ENCODE results near the gene TBX18. TPM values are rescaled to one million over a fixed set of nuclear protein-coding genes. Genes with fewer than 3 reads are reported as not detected.

TBX18 gene
- total and polyA plus RNA-seq, 5 donors: 5.7 to 10.4 (median 9.1) TPM

- ATAC-seq (no peak), DNase-seq (no peak)
- intact Hi-C loops (cut with DNase I): no loop called here
- no peaks in the 10 kb centered on the region for H3K9me3 ChIP-seq (ENCODE audit: control insufficient read depth, low read length)
- H3K4me1 ChIP-seq (ENCODE audit: control insufficient read depth, insufficient read depth, low read length): no peaks in the 10 kb centered on the region
- H3K4me3 ChIP-seq (ENCODE audit: low read length): no peak overlapping the region
- no peaks in the 10 kb centered on the region for H3K27me3 ChIP-seq (ENCODE audit: control insufficient read depth, insufficient read depth)
- no peak overlapping the region for H3K27ac ChIP-seq (ENCODE audit: low read length)
- 58% methylated on average over 2 of the region's 2 CpGs for WGBS
Measured at GRCh38 chr6:84748376-84748775, 16.0 kb downstream of the TBX18 start.

- DNase-seq (no peak), ATAC-seq (peak in 1 of 2 donors; percentile 45)
- WGBS: 47% methylated on average over 4 of the region's 4 CpGs
- Histone ChIP-seq H3K4me1 (ENCODE audit: control insufficient read depth, insufficient read depth, low read length) (no peaks in the 10 kb centered on the region), H3K9me3 (ENCODE audit: control insufficient read depth, low read length) (no peaks in the 10 kb centered on the region), H3K27ac (ENCODE audit: low read length) (peak overlapping the region; percentile 52), H3K27me3 (ENCODE audit: control insufficient read depth, insufficient read depth) (no peaks in the 10 kb centered on the region), H3K4me3 (ENCODE audit: low read length) (no peak overlapping the region)
- intact Hi-C loops (cut with DNase I): no loop called here
Measured at GRCh38 chr6:84743616-84744015, 20.8 kb downstream of the TBX18 start.

GRCh38 chr6:84740385-84740784 is 24.0 kb downstream of the TBX18 start:
- DNase-seq: no peak
- Histone ChIP-seq H3K4me1 (ENCODE audit: control insufficient read depth, insufficient read depth, low read length) (no peaks in the 10 kb centered on the region), H3K9me3 (ENCODE audit: control insufficient read depth, low read length) (no peaks in the 10 kb centered on the region), H3K27ac (ENCODE audit: low read length) (no peak overlapping the region), H3K27me3 (ENCODE audit: control insufficient read depth, insufficient read depth) (no peaks in the 10 kb centered on the region), H3K4me3 (ENCODE audit: low read length) (no peak overlapping the region)
- intact Hi-C loops (cut with DNase I): no loop called here
- ATAC-seq: no peak
- 65% methylated on average over 1 of the region's 1 CpG for WGBS

DNA sequence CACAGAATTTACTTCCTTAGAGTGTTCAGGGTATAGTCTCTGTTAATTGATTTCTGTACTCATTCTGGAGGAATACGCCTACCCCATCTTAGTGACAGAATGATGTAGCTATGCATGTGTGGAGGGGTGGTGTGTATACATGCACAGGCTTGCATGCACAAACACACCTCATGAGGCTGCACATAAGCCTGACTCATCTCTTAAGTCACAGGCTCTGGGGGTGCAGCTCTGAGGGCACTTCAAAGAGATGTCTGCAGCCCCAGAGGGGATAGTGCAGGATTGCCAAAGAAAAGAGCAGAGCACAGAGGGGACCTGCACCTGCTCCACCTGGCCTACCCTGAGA is 24.6 kb downstream of the TBX18 start:
- Histone ChIP-seq H3K27ac (ENCODE audit: low read length) (no peak overlapping the region), H3K9me3 (ENCODE audit: control insufficient read depth, low read length) (no peaks in the 10 kb centered on the region), H3K4me3 (ENCODE audit: low read length) (no peak overlapping the region), H3K4me1 (ENCODE audit: control insufficient read depth, insufficient read depth, low read length) (no peaks in the 10 kb centered on the region), H3K27me3 (ENCODE audit: control insufficient read depth, insufficient read depth) (no peaks in the 10 kb centered on the region)
- ATAC-seq (no peak), DNase-seq (no peak)
- 86% methylated on average over 1 of the region's 1 CpG for WGBS
- intact Hi-C loops (cut with DNase I): no loop called here

DNA sequence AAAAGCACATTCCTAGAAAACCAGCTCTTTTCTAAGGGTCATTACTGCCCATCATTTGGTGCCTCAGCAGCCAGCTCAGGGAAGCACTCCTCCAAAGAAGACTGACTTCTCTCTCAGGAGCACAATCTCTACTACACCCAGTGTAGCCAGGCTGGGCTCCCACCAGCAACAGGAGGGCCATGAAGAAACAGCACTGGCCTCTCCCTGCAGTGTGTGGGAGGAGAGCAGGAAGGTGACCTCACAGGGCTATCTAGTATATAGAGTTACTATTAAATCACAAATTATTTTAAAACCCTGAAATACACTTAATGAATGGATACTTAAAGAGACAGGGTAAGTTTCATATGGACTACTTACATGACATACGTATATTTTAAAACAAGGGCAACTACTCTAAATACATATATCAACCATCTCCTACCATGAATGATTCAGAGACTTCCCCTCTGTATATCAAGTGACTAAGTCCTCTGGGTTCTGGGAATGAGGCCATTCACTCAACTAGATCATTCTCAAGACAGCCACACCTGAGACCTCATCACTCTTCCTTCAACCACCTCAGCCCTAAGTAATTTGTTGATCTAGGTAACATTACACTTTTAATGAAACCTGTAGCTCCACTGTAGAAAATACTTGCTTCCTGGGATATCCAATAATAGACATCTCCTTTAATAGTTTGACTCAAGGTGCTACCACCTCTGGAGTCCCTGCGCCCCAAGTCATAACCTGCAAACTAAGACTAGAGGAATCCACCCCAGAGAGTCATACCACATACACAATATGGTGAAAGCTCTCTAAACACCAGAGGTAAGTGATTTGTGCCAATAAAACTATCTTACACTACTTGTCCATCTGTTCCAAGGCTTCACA is 25.2 kb downstream of the TBX18 start:
- Histone ChIP-seq H3K27ac (ENCODE audit: low read length) (no peak overlapping the region), H3K27me3 (ENCODE audit: control insufficient read depth, insufficient read depth) (no peaks in the 10 kb centered on the region), H3K9me3 (ENCODE audit: control insufficient read depth, low read length) (no peaks in the 10 kb centered on the region), H3K4me1 (ENCODE audit: control insufficient read depth, insufficient read depth, low read length) (no peaks in the 10 kb centered on the region), H3K4me3 (ENCODE audit: low read length) (no peak overlapping the region)
- 91% methylated on average over 2 of the region's 2 CpGs for WGBS
- DNase-seq (no peak), ATAC-seq (no peak)
- intact Hi-C loops (cut with DNase I): no loop called here

DNA sequence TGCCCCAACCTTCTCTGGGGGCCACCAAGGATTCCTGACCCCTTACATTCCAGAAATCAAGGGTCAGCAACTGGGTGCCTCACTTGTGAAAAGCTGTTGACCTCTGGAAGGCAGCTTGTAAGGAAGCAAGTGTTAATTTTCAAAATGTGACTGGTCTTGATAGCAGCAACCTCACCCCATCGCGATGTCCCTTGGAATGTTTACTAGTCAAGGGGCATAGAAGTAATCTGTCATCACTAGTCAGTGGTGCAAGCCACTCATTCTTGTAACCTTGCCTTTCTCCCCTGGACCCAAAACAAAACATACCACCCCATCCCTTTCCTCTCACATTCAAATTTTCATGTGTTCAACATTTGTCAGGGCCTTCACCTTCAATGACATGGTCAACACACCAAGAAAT is 30.5 kb downstream of the TBX18 start:
- Histone ChIP-seq H3K4me1 (ENCODE audit: control insufficient read depth, insufficient read depth, low read length) (no peaks in the 10 kb centered on the region), H3K4me3 (ENCODE audit: low read length) (no peak overlapping the region), H3K27ac (ENCODE audit: low read length) (no peak overlapping the region), H3K9me3 (ENCODE audit: control insufficient read depth, low read length) (no peaks in the 10 kb centered on the region), H3K27me3 (ENCODE audit: control insufficient read depth, insufficient read depth) (no peaks in the 10 kb centered on the region)
- ATAC-seq: no peak
- DNase-seq: no peak
- 43% methylated on average over 2 of the region's 2 CpGs for WGBS
- intact Hi-C loops (cut with DNase I): no loop called here

GRCh38 chr6:84731901-84732300 is 32.5 kb downstream of the TBX18 start:
- no peak for DNase-seq
- Histone ChIP-seq H3K27me3 (ENCODE audit: control insufficient read depth, insufficient read depth) (no peaks in the 10 kb centered on the region), H3K4me1 (ENCODE audit: control insufficient read depth, insufficient read depth, low read length) (no peaks in the 10 kb centered on the region), H3K9me3 (ENCODE audit: control insufficient read depth, low read length) (no peaks in the 10 kb centered on the region), H3K4me3 (ENCODE audit: low read length) (no peak overlapping the region), H3K27ac (ENCODE audit: low read length) (no peak overlapping the region)
- intact Hi-C loops (cut with DNase I): no loop called here
- no peak for ATAC-seq

DNA sequence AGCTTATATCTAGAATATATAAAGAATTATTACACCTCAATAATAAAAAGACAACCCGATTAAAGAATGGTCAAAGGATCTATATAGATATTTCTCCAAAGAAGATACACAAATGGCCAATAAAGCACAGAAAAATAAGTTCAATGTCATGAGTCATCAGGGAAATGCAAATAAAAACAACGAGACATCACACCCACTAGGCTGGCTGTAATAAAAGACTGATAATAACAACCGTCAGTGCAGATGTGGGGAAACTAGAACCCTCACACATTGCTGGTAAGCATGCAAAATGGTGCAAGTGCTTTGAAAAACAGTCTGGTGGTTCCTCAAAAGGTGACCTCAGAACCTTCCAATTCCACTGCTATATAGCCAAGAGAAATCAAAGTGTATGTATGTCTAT is 33.0 kb downstream of the TBX18 start:
- intact Hi-C loops (cut with DNase I): no loop called here
- Histone ChIP-seq H3K9me3 (ENCODE audit: control insufficient read depth, low read length) (no peaks in the 10 kb centered on the region), H3K27ac (ENCODE audit: low read length) (no peak overlapping the region), H3K4me3 (ENCODE audit: low read length) (no peak overlapping the region), H3K4me1 (ENCODE audit: control insufficient read depth, insufficient read depth, low read length) (no peaks in the 10 kb centered on the region), H3K27me3 (ENCODE audit: control insufficient read depth, insufficient read depth) (no peaks in the 10 kb centered on the region)
- DNase-seq: no peak
- ATAC-seq: no peak
- 63% methylated on average over 3 of the region's 3 CpGs for WGBS

GRCh38 chr6:84728602-84729001 is 35.8 kb downstream of the TBX18 start:
- DNase-seq: no peak
- H3K9me3 ChIP-seq (ENCODE audit: control insufficient read depth, low read length): no peaks in the 10 kb centered on the region
- no peaks in the 10 kb centered on the region for H3K27me3 ChIP-seq (ENCODE audit: control insufficient read depth, insufficient read depth)
- H3K4me3 ChIP-seq (ENCODE audit: low read length): no peak overlapping the region
- ATAC-seq: no peak
- intact Hi-C loops (cut with DNase I): no loop called here
- H3K4me1 ChIP-seq (ENCODE audit: control insufficient read depth, insufficient read depth, low read length): no peaks in the 10 kb centered on the region
- H3K27ac ChIP-seq (ENCODE audit: low read length): no peak overlapping the region

DNA sequence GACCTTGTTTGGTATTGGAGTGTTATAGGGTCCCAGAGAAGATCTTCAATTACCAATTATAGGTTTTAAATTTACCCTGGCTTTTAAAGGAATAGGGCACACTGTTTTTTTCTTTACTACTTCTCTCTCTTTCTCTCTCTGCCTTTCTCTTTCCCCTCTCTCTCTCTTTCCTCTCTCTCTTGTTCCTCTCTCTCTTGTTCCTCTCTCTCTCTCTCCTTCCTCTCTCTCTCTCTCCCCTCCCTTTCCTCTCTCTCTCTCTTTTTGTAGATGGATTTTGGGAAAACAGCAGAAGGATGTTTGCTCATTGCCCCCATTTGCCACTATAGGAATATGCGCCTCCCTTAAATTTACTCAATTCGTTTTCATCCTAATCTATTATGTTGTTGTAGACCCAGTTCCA is 45.2 kb downstream of the TBX18 start:
- WGBS: 62% methylated on average over 2 of the region's 2 CpGs
- DNase-seq (no peak), ATAC-seq (no peak)
- no peaks in the 10 kb centered on the region for H3K4me1 ChIP-seq (ENCODE audit: control insufficient read depth, insufficient read depth, low read length)
- H3K27ac ChIP-seq (ENCODE audit: low read length): no peak overlapping the region
- intact Hi-C loops (cut with DNase I): no loop called here
- H3K27me3 ChIP-seq (ENCODE audit: control insufficient read depth, insufficient read depth): no peaks in the 10 kb centered on the region
- H3K9me3 ChIP-seq (ENCODE audit: control insufficient read depth, low read length): no peaks in the 10 kb centered on the region
- no peak overlapping the region for H3K4me3 ChIP-seq (ENCODE audit: low read length)

DNA sequence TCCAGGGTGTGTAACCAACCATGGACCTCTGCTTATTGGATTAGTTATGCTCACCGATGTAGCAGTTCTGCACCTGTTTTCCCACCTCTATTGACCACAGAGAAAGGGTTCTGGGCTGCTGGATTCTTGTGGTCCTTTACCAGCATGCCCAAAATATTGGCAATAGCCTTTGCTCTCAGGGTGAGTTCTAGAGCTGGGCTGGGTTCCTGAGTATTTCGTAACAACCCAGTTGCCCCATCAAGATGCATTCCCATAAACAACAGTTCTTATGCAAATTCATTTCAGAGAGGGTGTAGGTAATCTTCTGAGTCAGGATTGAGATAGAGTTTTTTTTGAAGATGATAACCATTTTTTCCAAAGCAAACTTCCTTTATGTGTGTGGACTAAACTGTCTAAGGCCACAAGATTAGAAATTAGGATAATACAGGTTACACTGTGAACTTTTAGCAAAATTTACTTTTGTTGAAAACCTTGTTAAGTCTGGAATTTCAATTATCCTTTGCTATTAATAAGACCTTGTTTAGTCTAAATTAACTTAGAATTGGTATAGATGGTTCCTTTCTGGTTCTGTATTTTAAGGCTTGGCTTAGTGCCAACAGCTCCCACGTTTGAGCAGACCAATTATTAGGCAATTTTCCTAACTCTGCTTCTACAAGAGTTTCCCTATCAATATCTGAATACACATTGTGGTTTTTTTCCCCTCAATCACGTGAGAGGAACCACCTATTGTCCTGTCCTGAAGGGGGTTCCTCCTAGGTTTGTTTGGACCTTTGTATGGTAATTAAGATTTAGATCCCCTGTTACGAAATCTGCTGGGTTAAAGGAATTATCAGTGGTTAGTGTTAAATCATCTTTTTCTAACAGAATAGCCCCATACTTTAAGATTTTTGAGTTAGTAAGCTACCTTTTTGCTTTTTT is 46.1 kb downstream of the TBX18 start:
- whole genome bisulfite sequencing: 55% methylated on average over 5 of the region's 5 CpGs
- Histone ChIP-seq H3K4me3 (ENCODE audit: low read length) (no peak overlapping the region), H3K9me3 (ENCODE audit: control insufficient read depth, low read length) (no peaks in the 10 kb centered on the region), H3K4me1 (ENCODE audit: control insufficient read depth, insufficient read depth, low read length) (no peaks in the 10 kb centered on the region), H3K27me3 (ENCODE audit: control insufficient read depth, insufficient read depth) (no peaks in the 10 kb centered on the region), H3K27ac (ENCODE audit: low read length) (no peak overlapping the region)
- ATAC-seq (no peak), DNase-seq (no peak)
- intact Hi-C loops (cut with DNase I): no loop called here

Data from right cardiac atrium (tissue), 5 donors.